HepG2 (cell line): ENCODE data around the gene GRIK1. TPM values are rescaled to one million over a fixed set of nuclear protein-coding genes. Genes with fewer than 3 reads are reported as not detected.

Experiments
- ATAC-seq: fragments of 200-7000 bp; cut with Tn5 transposase; 3 replicates; pipeline ENCODE4 v1.9.1; 2020; ENCODE audit warnings: mild to moderate bottlenecking, moderate library complexity
- BruUV-seq: library from RNA; stranded (reverse); fragments of 400-500 nt; replicated peaks from 2 replicates; lab custom pipeline; 2021; lab: Mats Ljungman, UMichigan
- CTCF ChIA-PET: fragments of 300-600 bp; formaldehyde crosslinking; extraction: SDS; loops from one replicate; lab custom pipeline; 2021; ENCODE audit warnings: low total read pairs, inconsistent platforms, low intra/inter-chr PET ratio; lab: Yijun Ruan, JAX
- POLR2A ChIA-PET: fragments of 350-600 bp; sonication (Branson Sonifier 250); formaldehyde crosslinking; loops from one replicate; lab custom pipeline; 2020; ENCODE audit warnings: antibody characterized with exemption, inconsistent platforms; lab: Yijun Ruan, JAX
- DNase-seq: peaks from one replicate; pipeline ENCODE4 v3.0.0-alpha.2; 2015; ENCODE audit warnings: low spot score
- FAIRE-seq: peaks from 3 replicates; lab custom pipeline; 2011; peaks lifted over from hg19 to GRCh38; lab: Jason Lieb, UNC
- H2AFZ ChIP-seq: one replicate; pipeline ENCODE4 v1.6.1; 2011; ENCODE audit warnings: low read length, inconsistent platforms
- H3K27ac ChIP-seq: fragments of 300-600 bp; 3 replicates; pipeline ENCODE4 v1.8.0; 2011; ENCODE audit warnings: mixed run types, mild to moderate bottlenecking, mixed read lengths, low read length, inconsistent platforms; ENCODE audit not compliant: insufficient read depth; ENCODE audit errors: extremely low read length
- H3K27me3 ChIP-seq, 2 experiments: fragments of 200-600 bp in 1 of 2; 2 replicates in 1 of 2; 3 replicates in 1 of 2; pipeline versions ENCODE4 v1.6.0 to v1.8.0; 2011; ENCODE audit warnings: low read length in 2 of 2, mild to moderate bottlenecking in 2 of 2, moderate library complexity in 2 of 2, inconsistent platforms in 1 of 2; ENCODE audit not compliant: insufficient read depth in 2 of 2, control insufficient read depth in 1 of 2
- H3K36me3 ChIP-seq, 2 experiments: fragments of 200-600 bp in 1 of 2; replicated peaks in 1 of 2; 2 replicates in 1 of 2; 3 replicates in 1 of 2; pipeline versions ENCODE4 v1.5.1 to v1.8.0; 2011; ENCODE audit warnings: low read length in 2 of 2, inconsistent platforms in 1 of 2; ENCODE audit not compliant: insufficient read depth in 2 of 2, control insufficient read depth in 1 of 2
- H3K4me1 ChIP-seq: 2 replicates; pipeline ENCODE4 v1.5.1; 2012; ENCODE audit warnings: low read length, inconsistent platforms; ENCODE audit not compliant: insufficient read depth
- H3K4me2 ChIP-seq: 2 replicates; pipeline ENCODE4 v1.6.0; 2011; ENCODE audit warnings: low read depth, low read length, inconsistent platforms
- H3K4me3 ChIP-seq, 3 experiments: fragments of 200-600 bp in 1 of 3; sonication (generic), shearing (Covaris generic) in 1 of 3; replicated peaks in 1 of 3; 2 replicates each; pipeline ENCODE4 v1.5.1; 2011 to 2016; ENCODE audit warnings: low read length in 3 of 3, inconsistent platforms in 2 of 3, low read depth in 2 of 3, mild to moderate bottlenecking in 2 of 3, control low read depth in 1 of 3, mixed read lengths in 1 of 3; ENCODE audit not compliant: insufficient read depth in 1 of 3
- H3K79me2 ChIP-seq: one replicate; pipeline ENCODE4 v1.6.1; 2011; ENCODE audit warnings: low read length, inconsistent platforms; ENCODE audit not compliant: insufficient read depth
- H3K9ac ChIP-seq: 2 replicates; pipeline ENCODE4 v1.6.0; 2011; ENCODE audit warnings: mild to moderate bottlenecking, low read depth, low read length, inconsistent platforms; ENCODE audit not compliant: insufficient read depth
- H3K9me3 ChIP-seq: 2 replicates; pipeline ENCODE4 v1.5.1; 2012; ENCODE audit warnings: mild to moderate bottlenecking, low read length
- H4K20me1 ChIP-seq: 2 replicates; pipeline ENCODE4 v1.6.0; 2011; ENCODE audit warnings: inconsistent platforms, mild to moderate bottlenecking, low read length, moderate library complexity; ENCODE audit not compliant: insufficient read depth
- FOXJ3 ChIP-seq: sonication (generic); formaldehyde crosslinking; IDR thresholded peaks from 2 replicates; pipeline ENCODE4 v1.4.0; 2020; ENCODE audit warnings: missing genetic modification reagents, mild to moderate bottlenecking, borderline replicate concordance
- GLI4 ChIP-seq: sonication (generic); formaldehyde crosslinking; IDR thresholded peaks from 2 replicates; pipeline ENCODE4 v1.5.1; 2020; ENCODE audit warnings: missing genetic modification reagents, mild to moderate bottlenecking, moderate library complexity, borderline replicate concordance
- HDAC2 ChIP-seq: sonication (generic); formaldehyde crosslinking; IDR thresholded peaks from 2 replicates; pipeline ENCODE4 v1.4.0; 2020; ENCODE audit warnings: missing genetic modification reagents
- HHEX ChIP-seq: IDR thresholded peaks from 2 replicates; pipeline ENCODE4 v1.6.1; 2016; ENCODE audit warnings: control low read depth
- HMG20A ChIP-seq: IDR thresholded peaks from 2 replicates; pipeline ENCODE4 v1.6.1; 2016; ENCODE audit warnings: borderline replicate concordance
- HOMEZ ChIP-seq: IDR thresholded peaks from 2 replicates; pipeline ENCODE4 v1.6.1; 2016; ENCODE audit warnings: low read depth
- MATR3 ChIP-seq: sonication (generic); formaldehyde crosslinking; IDR thresholded peaks from 2 replicates; pipeline ENCODE4 v1.4.0; 2020; ENCODE audit warnings: missing genetic modification reagents
- SAFB2 ChIP-seq: sonication (generic); formaldehyde crosslinking; IDR thresholded peaks from 2 replicates; pipeline ENCODE4 v1.5.1; 2020; ENCODE audit warnings: missing genetic modification reagents, low read depth, mild to moderate bottlenecking, borderline replicate concordance
- SALL2 ChIP-seq: sonication (generic); formaldehyde crosslinking; IDR thresholded peaks from 2 replicates; pipeline ENCODE4 v1.8.1; 2023; ENCODE audit warnings: mild to moderate bottlenecking, missing genetic modification reagents, inconsistent platforms
- ZMYM2 ChIP-seq: sonication (generic); formaldehyde crosslinking; IDR thresholded peaks from 2 replicates; pipeline ENCODE4 v1.8.0; 2022; ENCODE audit warnings: mild to moderate bottlenecking, missing genetic modification reagents
- ZNF18 ChIP-seq: sonication (generic); formaldehyde crosslinking; IDR thresholded peaks from 2 replicates; pipeline ENCODE4 v1.8.0; 2022; ENCODE audit warnings: mild to moderate bottlenecking, missing genetic modification reagents; ENCODE audit not compliant: insufficient replicate concordance
- ZNF431 ChIP-seq: sonication (generic); formaldehyde crosslinking; IDR thresholded peaks from 2 replicates; pipeline ENCODE4 v1.9.0; 2022; ENCODE audit warnings: missing genetic modification reagents, low read depth, mild to moderate bottlenecking, borderline replicate concordance
- ZNF564 ChIP-seq: sonication (generic); formaldehyde crosslinking; IDR thresholded peaks from 2 replicates; pipeline ENCODE4 v1.8.1; 2023; ENCODE audit warnings: mild to moderate bottlenecking, missing genetic modification reagents
- ZNF777 ChIP-seq: sonication (generic); formaldehyde crosslinking; IDR thresholded peaks from 2 replicates; pipeline ENCODE4 v1.4.0; 2020; ENCODE audit warnings: missing genetic modification reagents
- WGBS: methylation state at CpG from one replicate; pipeline ENCODE4 v1.1.6; 2017; ENCODE audit warnings: low lambda C conversion rate; 5-methylcytosine and 5-hydroxymethylcytosine counted together
- in situ Hi-C: cut with HindIII; loops from 2 replicates; pipeline ENCODE4 v1.10.0; 2017; ENCODE audit warnings: low pct_unique_long_range_greater_than_20kb; ENCODE audit not compliant: extremely low pct_ligation_motif_present
- intact Hi-C: fragments of 100-400 bp; cut with micrococcal nuclease; formaldehyde crosslinking; loops from one replicate; pipeline ENCODE4 v1.10.0; 2022; ENCODE audit not compliant: unreplicated experiment
- polyA plus RNA-seq, 8 experiments: library from polyadenylated mRNA; depleted of rRNA in 3 of 8; stranded (reverse) in 7 of 8; unstranded in 1 of 8; fragments of >200 nt; fragmentation: Illumina TruSeq in 4 of 8; extraction: Trizol in 4 of 8; gene quantifications; 2 replicates each; pipeline versions ENCODE4 v1.2.1 to v1.2.3, GENCODE V29; 2011 to 2016; ENCODE audit warnings: low read depth in 4 of 8, missing spikeins in 1 of 8, mixed read lengths in 1 of 8; ENCODE audit not compliant: insufficient read depth in 1 of 8
- total RNA-seq, 5 experiments: library from RNA; depleted of rRNA; stranded (reverse); fragments of >200 nt; fragmentation: Illumina TruSeq; extraction: Trizol; gene quantifications; 2 replicates each; pipeline ENCODE4 v1.2.3, GENCODE V29; 2016; ENCODE audit warnings: low read depth in 1 of 5

The GRIK1 gene
- total and polyA plus RNA-seq, 2 of the 13 experiments (the other 11 are each of a cell fraction or from before 2014, with no cell fraction given): not detected

- Histone ChIP-seq H4K20me1 (no peaks in the 10 kb centered on the region), H3K27ac (no peak overlapping the region), H3K4me1 (no peaks in the 10 kb centered on the region), H3K9me3 (peaks cover 18% of the 10 kb centered on the region), H3K9ac (no peak overlapping the region), H3K79me2 (no peaks in the 10 kb centered on the region), H2AFZ (no peak overlapping the region), H3K27me3 (no peaks in the 10 kb centered on the region), H3K36me3 (no peaks in the 10 kb centered on the region), H3K4me3 (no peak overlapping the region), H3K4me2 (no peak overlapping the region)
- no TSS peak for BruUV-seq
- DNase-seq (no peak), ATAC-seq (no peak), FAIRE-seq (no peak)
- in situ Hi-C loops (no loop called here), intact Hi-C loops (no loop called here)
- 100% methylated on average over 1 of the region's 2 CpGs for WGBS
- ChIA-PET POLR2A (no interaction called here), CTCF (no interaction called here)
- TF ChIP-seq FOXJ3 (CRISPR knock-in tag) (no peak), HHEX (no peak), GLI4 (CRISPR knock-in tag) (no peak), HMG20A (CRISPR knock-in tag) (no peak), ZMYM2 (CRISPR knock-in tag) (no peak), HDAC2 (CRISPR knock-in tag) (no peak)
Observed at GRCh38 chr21:29526545-29526944, 413.3 kb downstream of the GRIK1 start.

- Histone ChIP-seq H3K4me3 (no peak overlapping the region), H3K79me2 (no peaks in the 10 kb centered on the region), H2AFZ (no peak overlapping the region), H4K20me1 (no peaks in the 10 kb centered on the region)
- TF ChIP-seq SALL2 (no peak), ZNF777 (CRISPR knock-in tag) (no peak), HOMEZ (no peak), MATR3 (no peak), ZNF431 (CRISPR knock-in tag) (no peak), ZNF18 (CRISPR knock-in tag) (no peak), ZNF564 (CRISPR knock-in tag) (no peak), SAFB2 (CRISPR knock-in tag) (no peak)
- TF ChIP-seq, all 625 proteins: peak for 0
- Histone ChIP-seq H3K27ac (no peak overlapping the region), H3K27me3 (no peaks in the 10 kb centered on the region), H3K9ac (no peak overlapping the region), H3K36me3 (no peaks in the 10 kb centered on the region), H3K4me1 (no peaks in the 10 kb centered on the region), H3K9me3 (peaks cover 18% of the 10 kb centered on the region), H3K4me2 (no peak overlapping the region)
- CTCF ChIA-PET: no interaction called here
- DNase-seq (no peak), ATAC-seq (no peak), FAIRE-seq (no peak)
- no TSS peak for BruUV-seq
- in situ Hi-C loops: no loop called here
- intact Hi-C loops: no loop called here
- POLR2A ChIA-PET: no interaction called here
- WGBS: 65% methylated on average over 1 of the region's 1 CpG
Observed at GRCh38 chr21:29524055-29524454, 415.7 kb downstream of the GRIK1 start.
